Stimulated activated CD4-positive, alpha-beta T cell treated with anti-CD3 and anti-CD28 coated beads, Interleukin-4, amount 100 ng/mL, for 1 hour (primary cell): ENCODE data around the gene EPB42.
"Not testable (repeated sequence)": the region's sequence is repeated elsewhere in the genome, so short reads cannot be mapped to it uniquely, and the experiment has no call there.

ENCODE experiments used
- DNase-seq: peaks from one replicate; pipeline ENCODE4 v3.0.0-alpha.2; 2020

EPB42 gene

DNA sequence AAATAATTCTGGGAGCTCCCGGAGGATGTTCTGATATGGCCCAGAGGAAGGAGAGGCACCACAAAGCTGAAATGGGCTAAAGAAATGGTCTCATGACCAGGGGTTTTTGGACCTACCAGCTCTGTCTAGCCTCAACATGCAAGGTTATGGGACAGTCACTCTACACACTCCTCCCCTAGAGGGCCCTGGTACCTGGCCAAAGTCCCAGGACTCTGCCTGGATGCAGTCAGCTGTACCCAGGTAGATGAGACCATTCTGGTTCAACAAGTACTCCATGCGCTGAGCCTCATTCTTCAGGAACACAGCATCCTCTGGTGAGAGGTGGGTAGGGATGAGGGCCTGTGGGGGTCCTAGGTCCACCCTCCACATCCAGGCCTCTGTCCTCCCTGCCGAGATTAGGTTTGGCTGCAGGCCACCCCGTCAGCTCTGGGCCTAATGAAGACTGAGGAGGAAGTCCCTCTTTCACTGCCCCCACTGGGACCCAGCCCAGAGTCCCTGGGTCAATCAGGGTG lies 9.5 kb downstream of the EPB42 start:
- no peak for DNase-seq

DNA sequence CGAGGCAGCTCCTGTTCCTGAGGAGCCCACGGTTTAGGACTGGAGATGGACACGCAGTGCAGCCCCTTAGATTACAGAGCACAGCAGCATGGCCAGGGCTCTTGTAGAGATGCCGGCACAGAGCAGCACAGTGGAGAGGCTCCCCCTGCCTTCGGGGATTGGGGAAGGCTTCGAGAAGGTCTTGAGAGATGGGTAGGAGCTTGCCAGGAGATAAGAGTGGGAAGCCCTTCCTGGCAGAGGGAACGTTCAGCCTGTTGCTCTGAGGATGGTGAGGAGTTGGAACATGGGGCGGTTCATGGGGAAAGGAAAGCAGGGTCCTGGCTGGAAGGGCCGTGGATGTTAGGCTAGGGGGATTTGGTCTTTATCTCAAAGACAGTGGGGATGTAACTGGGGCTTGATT lies 10.0 kb downstream of the EPB42 start:
- DNase-seq = no peak

DNA sequence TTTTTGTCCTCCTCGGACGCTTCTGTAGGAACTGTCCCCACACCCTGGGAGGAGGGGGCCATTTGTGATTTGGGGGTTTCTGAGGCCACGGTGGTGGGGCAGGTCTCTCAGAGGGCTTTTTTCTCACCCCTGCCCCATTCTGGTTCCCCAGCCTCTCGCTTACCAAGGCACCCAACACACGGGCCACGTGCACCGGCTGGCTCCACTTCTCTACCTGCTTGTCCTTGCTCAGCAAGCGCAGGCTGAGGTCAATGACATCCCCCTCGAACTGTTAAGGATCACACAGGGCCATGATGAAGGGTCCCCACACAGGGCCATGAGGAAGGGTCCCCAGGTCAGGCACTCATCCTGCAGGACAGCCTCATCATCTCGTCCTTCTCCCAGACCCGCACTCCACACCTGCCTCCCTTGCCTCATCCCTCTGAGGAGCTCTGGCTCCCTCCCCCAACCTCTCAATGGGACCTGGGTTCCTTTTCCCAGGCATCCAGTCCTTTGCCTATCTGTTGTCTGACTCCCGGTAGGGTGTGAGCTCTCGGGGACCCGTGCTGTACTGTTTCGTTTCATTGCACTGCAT lies 10.6 kb downstream of the EPB42 start:
- DNase-seq = no peak

DNA sequence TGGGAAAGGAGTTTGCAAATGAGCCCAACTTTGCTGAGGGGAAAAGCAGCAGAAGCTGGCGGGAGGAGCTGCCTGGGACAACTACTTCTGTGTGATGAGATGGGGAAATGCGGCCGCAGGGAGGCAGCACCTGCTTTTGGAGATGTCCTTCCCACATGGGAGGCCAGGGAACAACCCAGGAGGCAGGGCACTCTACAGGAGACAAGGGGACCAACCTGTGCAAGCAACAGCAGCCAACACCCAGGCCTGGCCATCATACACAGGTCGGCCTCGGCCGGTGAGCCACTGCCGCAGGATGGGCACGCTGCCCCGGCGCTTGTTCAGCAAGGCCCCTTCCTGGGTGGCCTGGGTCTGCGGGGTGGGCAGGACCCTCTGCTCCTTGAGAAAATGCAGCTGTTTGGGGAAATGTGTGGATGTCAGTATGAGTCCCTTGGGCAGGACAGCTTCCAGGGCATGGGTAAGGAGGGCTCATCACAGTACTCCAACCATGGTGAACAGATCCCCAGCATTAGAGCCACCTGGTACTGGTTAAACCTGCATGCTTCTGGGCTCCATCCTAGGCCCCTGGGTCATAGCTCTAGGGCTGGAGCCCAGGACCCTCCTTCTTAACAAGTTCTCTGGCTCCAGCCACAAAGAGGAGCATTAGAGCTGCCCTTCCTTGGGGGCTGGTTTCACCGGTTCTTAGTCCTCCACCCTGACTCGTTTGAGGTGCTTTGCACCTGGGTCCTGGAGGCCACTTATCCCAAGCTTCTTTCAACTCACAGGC lies 11.6 kb downstream of the EPB42 start:
- DNase-seq = no peak

DNA sequence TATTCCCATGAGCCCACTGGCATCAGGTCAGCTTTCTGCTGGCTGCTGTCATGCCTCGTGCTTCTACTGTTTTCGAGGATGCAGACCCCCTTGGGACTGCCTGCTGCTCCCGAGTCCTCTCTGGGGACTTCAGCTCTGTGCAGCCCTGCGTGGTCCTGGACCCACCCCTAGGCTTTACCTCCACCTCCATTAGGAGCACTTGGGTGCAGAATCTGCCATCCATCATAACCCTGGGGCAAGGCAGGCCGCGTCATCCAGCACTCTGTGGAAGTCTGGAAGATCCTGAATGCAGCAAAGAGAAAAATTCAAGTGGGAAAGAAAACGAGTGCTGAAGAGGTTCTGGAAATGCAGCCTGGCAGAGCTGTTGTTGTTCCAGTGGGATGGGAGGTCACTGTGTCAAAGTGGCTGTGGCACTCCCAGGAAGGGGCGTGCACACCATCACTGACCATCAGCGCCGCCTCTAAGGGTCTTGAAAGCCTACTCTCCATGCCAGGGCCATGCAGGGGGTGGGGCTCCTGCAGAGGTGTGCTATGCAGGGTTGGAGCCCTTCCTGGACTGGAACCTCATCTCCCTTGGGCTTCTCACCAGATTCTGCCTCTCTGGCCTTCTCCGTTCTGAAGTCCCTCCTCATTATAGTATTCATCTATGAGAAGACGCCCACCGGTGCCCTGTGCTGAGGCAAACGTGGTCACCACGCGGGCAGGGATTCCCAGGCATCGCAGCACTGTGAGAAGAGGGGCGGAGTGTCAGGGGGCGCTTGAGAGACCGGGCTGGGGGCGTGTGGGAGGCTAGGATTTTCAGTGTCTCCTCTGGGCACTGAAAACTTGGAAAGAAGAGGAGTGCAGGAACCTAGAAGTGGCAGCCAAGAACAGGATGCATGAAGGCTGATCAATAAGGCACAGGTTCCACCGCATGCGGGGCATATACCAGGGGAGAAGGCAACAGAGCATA lies 12.5 kb downstream of the EPB42 start:
- no peak for DNase-seq

DNA sequence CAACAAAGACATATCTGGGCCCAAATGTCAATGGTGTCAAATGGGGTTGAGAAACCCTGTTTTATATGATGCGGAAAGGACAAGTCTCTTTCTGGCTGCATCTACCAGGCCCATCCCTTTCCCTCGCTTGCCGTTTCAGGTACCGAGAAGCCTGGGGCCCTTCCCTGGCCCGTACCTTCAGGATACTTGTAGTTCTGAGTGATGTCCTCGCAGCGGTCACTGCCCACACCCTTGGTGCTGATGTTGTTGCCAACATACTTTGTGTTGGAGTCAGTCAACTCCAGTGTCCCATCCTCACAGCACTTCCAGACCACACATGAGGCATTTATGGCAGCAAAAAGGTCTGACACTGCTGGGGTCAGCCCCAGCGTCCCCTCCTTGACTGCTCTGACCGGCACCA lies 13.8 kb downstream of the EPB42 start:
- DNase-seq = no peak

DNA sequence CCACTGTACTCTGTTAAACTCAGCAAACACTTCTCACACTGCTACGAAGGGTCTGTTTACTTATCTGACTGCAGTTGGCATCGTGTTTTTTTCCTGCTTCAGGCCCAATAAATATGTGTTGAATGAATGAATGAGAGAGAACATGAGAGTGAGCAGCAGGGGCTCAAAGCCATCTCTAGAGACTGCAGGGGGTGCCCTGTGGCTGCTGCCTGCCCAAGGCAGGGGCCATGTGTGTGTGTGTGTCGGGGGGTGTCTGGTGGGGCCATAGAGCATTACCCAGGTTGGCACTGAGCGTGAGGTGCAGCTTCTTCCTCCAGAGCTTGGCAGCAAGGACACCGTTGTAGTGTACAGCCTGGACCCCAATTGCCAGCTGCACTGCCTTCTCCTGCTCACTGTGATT lies 14.8 kb downstream of the EPB42 start:
- DNase-seq = no peak

DNA sequence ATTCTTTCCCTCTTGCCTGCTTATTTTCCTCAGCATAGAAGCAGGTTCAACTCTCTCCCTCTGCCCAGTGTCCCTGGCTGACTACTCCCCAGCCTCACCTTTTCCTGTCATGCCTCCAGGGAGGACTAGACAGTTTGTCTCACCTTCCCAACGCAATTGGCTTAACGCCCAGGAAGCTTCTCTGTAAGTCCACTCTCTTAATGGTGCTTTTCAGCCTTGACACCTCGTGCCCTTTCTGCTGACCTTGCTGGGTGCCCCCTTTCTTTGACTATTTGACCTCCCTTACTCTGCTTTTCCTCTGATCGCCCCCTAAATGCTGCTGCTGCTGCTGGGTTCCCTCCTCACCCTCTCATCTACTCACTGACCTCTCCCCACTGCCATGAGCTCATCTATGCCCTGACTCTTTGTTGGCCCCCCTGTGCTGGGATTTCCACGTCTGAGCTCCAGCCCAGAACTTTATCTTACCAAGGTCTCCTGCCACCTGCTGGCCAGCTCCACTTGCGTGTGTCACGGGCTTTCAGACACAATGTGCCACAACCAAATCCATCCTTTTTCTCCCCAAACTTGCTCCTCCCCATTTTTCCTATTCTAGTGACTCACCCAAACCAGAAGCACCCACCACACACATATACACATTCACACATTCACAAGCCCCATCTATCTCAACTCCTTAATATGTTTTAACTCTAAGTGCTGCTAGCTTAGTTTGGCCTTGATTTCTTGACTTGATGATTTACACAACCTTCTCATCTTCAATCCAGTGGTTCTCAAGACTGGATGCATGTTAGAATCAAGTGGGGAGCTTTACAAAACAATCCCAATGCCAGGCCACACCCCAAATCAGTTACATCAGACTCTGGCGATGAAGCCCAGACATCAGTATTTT lies 16.6 kb downstream of the EPB42 start:
- peak; percentile 55 for DNase-seq

DNA sequence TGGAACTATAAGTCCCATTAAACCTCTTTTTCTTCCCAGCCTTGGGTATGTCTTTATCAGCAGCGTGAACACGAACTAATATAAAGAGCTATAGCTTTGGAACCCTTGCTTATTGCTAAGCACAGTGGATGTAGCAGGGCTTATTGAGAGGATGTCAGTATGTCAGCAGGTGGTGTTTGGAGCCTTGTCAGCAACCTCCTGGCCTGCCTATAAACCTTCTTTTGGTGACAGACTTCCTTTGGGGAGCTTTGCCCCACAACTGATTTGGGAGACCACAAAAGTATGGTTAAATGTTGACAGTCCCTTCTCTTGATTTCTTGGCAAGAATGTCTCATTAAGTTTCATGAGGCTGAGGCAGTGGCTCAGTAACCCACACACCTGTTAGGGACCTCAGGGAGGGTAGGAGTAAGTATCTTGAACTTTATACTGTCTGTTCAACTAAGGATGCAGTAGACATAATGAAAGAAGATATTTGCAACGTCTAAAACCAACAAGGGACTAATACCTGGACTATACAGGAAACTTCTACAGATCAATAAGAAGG lies 20.8 kb downstream of the EPB42 start:
- no peak for DNase-seq

DNA sequence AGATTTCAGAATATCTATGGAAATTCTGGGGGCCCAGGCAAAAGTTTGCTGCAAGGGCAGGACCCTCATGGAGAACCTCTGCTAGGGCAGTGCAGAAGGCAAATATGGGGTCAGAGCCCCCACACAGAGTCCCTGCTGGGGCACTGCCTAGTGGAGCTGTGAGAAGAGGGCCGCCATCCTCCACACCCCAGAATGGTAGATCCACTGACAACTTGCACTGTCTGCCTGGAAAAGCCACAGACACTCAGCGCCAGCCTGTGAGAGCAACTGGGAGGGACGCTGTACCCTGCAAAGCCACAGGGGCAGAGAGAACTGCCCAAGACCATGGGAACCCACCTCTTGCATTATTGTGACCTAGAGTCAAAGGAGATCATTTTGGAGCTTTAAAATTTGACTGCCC lies 21.8 kb downstream of the EPB42 start:
- DNase-seq = no peak

DNA sequence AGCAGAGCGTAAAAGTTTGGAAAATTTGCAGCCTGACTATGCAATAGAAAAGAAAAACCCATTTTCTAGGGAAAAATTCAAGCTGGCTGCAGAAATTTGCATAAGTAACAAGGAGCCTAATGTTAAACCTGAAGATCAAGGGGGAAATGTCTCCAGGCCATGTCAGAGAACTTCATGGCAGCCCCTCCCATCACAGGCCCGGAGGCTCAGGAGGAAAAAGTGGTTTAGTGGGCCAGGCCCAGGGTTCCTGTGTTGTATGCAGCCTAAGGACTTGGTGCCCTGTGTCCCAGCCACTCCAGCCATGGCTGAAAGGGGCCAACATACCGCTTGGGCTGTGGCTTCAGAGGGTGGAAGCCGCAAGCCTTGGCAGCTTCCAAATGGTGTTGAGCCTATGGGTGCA lies 22.3 kb downstream of the EPB42 start:
- not testable (repeated sequence) for DNase-seq

DNA sequence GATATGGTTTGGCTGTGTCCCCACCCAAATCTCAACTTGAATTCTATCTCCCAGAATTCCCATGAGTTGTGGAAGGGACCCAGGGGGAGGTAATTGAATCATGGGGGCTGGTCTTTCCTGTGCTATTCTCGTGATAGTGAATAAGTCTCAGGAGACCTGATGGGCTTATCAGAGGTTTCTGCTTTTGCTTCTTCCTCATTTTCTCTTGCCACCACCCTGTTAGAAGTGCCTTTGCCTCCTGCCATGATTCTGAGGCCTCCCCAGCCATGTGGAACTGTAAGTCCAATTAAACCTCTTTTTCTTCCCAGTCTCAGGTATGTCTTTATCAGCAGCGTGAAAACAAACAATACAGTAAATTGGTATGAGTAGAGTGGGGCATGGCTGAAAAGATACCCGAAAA lies 23.0 kb downstream of the EPB42 start:
- not testable (repeated sequence) for DNase-seq

DNA sequence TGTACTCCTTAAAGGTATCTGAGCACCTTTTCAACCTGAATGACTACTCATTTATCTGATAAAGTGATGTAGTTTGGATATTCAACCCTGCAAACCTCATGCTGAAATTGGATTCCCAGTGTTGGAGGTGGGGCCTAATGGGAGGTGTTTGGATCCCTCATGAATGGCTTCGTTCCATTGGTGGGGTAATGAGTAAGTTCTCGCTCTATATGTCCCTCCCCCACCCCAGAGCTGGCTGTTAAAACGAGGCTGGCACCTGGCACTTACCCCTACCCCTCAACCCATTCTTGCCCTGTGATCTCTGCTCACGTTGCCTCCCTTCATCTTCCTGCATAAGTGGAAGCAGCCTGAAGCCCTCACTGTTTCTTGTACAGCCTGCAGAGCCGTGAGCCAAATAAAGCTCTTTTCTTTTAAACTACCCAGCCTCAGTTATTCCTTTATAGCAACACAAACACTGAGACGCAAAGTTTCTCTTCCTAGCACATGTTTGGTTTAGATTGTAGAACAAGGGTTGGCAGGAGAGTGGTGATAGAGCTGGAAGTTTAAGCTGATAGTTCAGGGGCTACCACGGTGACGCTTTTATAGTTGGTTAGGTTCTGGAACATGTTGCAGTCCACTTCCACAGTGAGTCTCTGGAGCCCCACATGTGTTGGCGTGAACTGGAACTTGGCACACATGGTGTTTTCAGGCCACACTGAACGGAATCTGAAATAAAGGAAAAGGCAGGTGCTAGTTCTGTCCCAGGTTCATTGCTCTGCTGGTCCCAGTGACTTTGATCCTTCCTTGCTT lies 23.9 kb downstream of the EPB42 start:
- DNase-seq = no peak

DNA sequence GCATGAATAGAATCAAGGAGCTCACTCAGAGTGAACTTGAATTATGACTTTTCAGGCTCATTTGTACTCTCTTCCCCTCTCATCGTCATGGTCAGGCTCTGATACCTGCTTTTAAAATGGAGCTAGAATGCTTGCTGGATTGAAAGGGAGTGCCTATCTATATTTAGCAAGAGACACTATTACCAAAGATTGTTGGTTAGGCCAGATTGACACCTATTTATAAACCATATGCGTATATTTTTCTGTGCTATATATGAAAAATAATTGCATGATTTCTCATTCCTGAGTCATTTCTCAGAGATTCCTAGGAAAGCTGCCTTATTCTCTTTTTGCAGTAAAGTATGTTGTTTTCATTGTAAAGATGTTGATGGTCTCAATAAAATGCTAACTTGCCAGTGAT lies 26.0 kb downstream of the EPB42 start:
- no peak for DNase-seq

DNA sequence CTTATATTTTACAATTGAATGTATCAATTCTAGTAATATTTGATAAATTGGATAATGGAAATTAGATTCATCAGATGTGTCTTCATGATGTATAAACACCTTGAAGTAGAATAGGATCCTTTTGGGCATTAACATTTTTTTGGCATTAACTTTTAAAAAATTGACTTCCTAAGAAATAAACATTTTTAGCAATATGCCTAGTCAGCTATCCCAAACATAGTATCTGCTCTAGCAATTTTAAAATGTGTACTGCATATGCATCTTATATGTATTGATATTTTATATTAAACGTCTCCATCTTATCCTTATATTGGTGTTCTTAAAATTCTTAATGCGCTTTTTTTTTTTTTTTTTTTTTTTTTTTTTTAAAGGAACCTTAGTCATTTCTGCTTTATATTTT lies 27.1 kb downstream of the EPB42 start:
- DNase-seq = no peak

DNA sequence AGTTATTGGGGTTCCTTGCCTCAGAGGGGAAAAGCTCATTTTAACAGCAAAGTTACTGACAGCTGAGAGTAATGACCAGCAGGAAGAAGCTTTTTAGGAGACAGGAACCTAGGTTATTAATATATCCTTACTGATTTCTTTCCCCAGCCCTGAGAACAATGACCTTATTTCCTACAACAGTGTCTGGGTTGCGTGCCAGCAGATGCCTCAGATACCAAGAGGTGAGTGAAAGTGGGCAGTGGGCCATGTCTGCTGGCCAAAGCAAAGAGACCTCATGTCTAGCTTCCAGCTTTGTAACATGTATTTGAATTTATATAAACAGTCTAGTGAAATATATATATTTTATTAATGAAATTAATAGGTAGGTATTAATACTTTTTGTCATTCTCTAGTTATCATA lies 30.6 kb downstream of the EPB42 start:
- DNase-seq = no peak

DNA sequence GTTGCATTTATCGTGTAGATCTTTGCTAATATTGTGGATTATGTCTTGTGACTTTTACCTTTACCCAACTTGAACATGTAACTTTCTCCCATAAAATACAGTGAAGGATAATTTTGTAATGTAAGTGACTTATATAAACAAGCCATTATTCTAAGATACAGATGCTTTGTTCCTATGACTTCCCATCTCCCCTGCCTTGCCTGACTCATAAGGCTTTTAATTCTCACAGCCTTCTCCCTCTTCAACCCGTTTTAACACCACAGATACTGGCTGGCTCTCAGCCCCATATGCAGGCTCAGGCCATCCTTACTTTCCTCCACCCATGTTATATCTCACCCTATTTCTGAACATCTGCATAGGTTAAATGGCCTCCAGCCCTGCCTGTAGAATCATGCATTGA lies 31.5 kb downstream of the EPB42 start:
- DNase-seq = no peak

DNA sequence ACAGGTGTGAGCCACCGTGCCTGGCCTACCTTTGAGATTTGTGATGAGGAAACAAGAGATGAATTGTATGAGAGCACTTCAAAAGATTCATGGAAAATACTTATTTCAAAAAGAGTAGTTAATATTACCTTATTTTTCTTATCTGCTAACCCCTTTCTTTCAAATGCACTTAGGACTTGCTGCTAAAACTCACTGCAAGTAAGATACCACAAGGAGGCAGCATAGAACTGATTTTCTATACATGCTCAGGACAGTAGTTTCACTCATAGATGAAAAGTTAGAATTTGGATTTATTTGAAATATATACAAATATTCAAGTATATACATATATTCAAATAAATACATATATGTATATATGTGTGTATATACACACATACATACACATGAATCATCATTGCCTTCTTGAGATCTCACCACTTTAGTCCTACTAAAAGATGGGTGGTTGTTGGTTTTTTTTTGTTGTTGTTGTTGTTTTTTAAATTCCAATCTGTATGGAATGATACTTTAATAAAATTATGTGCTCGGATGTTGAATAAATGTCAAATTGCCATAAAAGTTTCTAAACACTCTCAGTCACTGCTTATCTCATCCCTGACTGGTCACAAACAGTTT lies 33.2 kb downstream of the EPB42 start:
- no peak for DNase-seq

DNA sequence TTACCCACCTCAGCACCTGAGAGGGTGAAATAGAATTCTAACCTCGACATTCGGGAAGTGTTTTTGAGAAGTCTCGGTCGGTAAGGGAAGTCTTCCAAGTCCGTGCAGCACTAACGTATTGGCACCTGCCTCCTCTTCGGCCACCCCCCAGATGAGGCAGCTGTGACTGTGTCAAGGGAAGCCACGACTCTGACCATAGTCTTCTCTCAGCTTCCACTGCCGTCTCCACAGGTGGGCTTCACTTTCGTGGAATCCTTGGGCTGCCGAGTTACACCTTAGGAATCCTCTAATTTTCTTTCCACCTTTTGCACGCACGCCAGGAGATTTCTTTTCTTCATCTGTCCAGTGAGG lies 34.8 kb downstream of the EPB42 start:
- DNase-seq = no peak

DNA sequence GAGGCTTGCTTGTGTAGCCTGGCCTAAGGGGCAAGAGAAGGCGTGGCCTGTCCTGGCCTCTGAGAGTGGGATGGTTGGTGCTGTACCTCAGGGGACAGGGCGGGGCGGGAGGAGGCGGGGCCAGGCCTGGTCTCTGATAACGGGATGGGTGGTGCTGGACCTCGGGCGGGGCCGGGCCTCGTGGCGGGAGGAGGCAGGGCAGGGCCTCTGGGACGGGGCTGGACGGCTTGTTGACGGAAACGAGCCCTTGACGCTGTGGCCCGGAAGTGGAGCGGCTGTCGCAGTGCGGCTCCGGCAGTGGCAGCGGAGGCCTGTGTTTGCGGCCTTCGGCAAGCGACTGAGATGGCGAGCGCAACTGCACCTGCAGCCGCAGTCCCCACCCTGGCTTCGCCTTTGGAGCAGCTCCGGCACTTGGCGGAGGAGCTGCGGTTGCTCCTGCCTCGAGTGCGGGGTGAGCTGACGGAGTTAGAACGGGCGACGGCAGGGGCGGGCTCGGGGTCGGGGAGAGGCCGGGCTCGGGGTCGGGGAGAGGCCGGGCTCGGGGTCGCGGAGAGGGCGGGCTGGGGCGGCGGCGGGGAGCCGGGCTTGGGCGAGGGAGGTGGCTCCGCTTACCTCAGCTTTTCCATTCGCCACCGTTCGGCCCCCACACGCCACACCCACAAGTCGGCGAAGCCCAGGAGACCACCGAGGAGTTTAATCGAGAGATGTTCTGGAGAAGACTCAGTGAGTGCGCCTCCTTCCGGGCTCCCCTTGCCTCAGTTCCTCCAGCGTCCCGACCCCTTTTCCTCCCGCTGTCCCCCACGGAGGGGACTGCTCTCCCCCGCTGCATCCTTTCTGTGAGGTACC lies 35.4 kb downstream of the EPB42 start, which contains the start of gene CCNDBP1:
Gene CCNDBP1 (plus strand): TSS at position 247 of the 846 bp plus-strand sequence. CDS start 96 bp downstream, at position 343.
- peak; percentile 85 for DNase-seq
